Mesothelial cell of epicardium (in vitro differentiated cells): ENCODE data around the gene PRLH. TPM values are rescaled to one million over a fixed set of nuclear protein-coding genes. Genes with fewer than 3 reads are reported as not detected.

Experiments
- DNase-seq, 2 experiments: peaks; one replicate each; pipeline ENCODE4 v3.0.0; 2021; ENCODE audit warnings: low spot score in 2 of 2; ENCODE audit not compliant: unreplicated experiment in 2 of 2
- H3K27ac Mint-ChIP-seq: 2 replicates; pipeline ENCODE4 v1.8.0; 2021; ENCODE audit warnings: mixed read lengths
- H3K27me3 Mint-ChIP-seq: 2 replicates; pipeline ENCODE4 v1.8.0; 2021; ENCODE audit warnings: low read depth, mixed read lengths
- H3K36me3 Mint-ChIP-seq: 2 replicates; pipeline ENCODE4 v1.8.0; 2021; ENCODE audit warnings: mixed read lengths
- H3K4me1 Mint-ChIP-seq: 2 replicates; pipeline ENCODE4 v1.8.0; 2021; ENCODE audit warnings: mixed read lengths
- H3K4me3 Mint-ChIP-seq: 2 replicates; pipeline ENCODE4 v1.8.0; 2021; ENCODE audit warnings: mild to moderate bottlenecking, moderate library complexity, mixed read lengths
- H3K9me3 Mint-ChIP-seq: 2 replicates; pipeline ENCODE4 v1.8.0; 2021; ENCODE audit warnings: mixed read lengths
- total RNA-seq: library from RNA; stranded (reverse); gene quantifications from 3 replicates; pipeline ENCODE4 v1.2.1, GENCODE V29; 2021
- TF ChIP-seq, protein P1 (sequence below): fragments of 200-600 bp; sonication (generic); IDR thresholded peaks from one replicate; pipeline ENCODE4 v1.5.0; 2021; ENCODE audit warnings: antibody characterized with exemption; ENCODE audit not compliant: unreplicated experiment

PRLH gene
- total RNA-seq, 1 donor from 2014 or later: not detected

DNA sequence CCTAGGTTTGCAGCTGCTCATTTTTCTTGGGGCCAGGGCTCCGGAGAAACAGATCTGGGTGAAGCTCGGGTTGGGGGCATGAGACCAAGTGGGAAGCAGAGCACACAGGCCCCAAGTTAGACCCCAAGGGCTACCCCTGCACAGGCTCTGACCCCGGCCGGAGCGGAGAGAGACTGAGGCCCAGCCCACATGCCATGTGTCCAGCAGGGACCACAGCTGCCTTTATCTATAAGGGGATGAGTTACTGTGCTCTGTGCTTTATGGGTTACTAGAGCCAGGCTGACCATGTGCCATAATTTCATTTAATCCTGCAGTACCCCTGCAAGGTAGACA is 30.3 kb upstream of the PRLH start:
- Mint-ChIP-seq H3K27ac (no peak overlapping the region), H3K36me3 (no peaks in the 10 kb centered on the region), H3K27me3 (no peaks in the 10 kb centered on the region), H3K4me3 (no peak overlapping the region), H3K4me1 (peaks cover 11% of the 10 kb centered on the region), H3K9me3 (no peaks in the 10 kb centered on the region)
- TF ChIP-seq, protein P1, sequence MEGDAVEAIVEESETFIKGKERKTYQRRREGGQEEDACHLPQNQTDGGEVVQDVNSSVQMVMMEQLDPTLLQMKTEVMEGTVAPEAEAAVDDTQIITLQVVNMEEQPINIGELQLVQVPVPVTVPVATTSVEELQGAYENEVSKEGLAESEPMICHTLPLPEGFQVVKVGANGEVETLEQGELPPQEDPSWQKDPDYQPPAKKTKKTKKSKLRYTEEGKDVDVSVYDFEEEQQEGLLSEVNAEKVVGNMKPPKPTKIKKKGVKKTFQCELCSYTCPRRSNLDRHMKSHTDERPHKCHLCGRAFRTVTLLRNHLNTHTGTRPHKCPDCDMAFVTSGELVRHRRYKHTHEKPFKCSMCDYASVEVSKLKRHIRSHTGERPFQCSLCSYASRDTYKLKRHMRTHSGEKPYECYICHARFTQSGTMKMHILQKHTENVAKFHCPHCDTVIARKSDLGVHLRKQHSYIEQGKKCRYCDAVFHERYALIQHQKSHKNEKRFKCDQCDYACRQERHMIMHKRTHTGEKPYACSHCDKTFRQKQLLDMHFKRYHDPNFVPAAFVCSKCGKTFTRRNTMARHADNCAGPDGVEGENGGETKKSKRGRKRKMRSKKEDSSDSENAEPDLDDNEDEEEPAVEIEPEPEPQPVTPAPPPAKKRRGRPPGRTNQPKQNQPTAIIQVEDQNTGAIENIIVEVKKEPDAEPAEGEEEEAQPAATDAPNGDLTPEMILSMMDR: no peak
- DNase-seq: no peak

DNA sequence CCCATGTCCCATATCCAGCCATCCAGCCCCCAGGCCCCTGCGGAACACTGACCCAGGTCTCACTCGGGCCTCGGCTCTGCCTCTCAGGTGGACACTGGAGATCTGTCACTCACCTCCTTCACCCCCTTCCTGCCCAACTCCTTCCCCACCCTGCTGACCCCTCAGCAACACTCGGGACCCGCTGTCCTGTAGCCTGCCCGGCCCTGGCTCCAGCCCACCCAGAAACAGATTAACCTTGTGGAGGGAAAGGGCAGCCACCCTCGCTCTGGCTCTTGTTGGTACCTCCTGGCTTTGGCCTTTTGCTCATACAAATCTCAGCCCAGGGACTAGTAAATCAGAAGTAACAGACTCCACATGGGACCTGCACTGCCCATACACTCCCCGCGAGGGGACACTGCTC is 29.8 kb upstream of the PRLH start:
- Mint-ChIP-seq H3K9me3 (peaks cover 2% of the 10 kb centered on the region), H3K27me3 (no peaks in the 10 kb centered on the region)

DNA sequence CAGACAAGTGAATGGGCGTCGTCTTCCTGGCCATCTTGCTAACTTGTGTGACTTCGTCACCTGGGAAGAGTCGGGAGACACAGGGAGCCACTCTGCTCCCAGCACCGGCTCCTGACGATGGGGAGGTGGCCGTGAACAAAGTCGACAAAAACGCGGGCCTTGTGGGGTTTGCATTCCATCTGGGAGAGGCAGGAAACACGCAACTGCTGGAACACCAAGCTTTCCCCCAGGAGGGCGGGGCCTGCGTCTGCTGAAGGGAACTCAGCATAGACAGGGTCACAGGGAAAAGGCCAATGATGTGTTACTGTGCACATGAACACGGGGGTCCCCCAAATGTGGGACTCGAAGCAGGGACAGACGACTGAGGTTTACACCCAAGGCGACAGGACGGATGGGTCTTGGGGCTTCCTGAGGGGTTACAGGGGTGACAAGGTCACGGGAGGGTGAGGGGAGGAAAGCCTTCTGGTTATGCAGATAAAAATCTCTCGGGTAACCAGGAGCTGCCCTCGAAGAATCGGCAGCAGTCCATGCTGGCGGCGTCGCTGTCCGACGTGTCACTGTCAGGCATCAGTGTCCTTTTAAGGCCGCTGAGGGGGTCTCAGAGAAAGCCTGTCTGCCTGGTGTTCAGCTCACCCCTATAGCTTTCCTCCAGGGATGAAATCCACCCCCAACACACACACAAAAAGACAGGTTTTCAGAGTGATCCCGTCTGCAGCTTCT is 28.2 kb upstream of the PRLH start:
- H3K4me3 Mint-ChIP-seq: no peak overlapping the region
- H3K4me1 Mint-ChIP-seq: no peaks in the 10 kb centered on the region
- peaks cover 4% of the 10 kb centered on the region for H3K9me3 Mint-ChIP-seq
- no peak overlapping the region for H3K27ac Mint-ChIP-seq
- TF ChIP-seq, protein P1: no peak
- DNase-seq: no peak
- H3K27me3 Mint-ChIP-seq: no peaks in the 10 kb centered on the region
- peaks cover 3% of the 10 kb centered on the region for H3K36me3 Mint-ChIP-seq

More for the DNA sequence above, 29.8 kb upstream of the PRLH start:
- Mint-ChIP-seq H3K4me3 (no peak overlapping the region), H3K36me3 (peaks cover 2% of the 10 kb centered on the region), H3K27ac (no peak overlapping the region), H3K4me1 (peaks cover 11% of the 10 kb centered on the region)
- DNase-seq: no peak
- TF ChIP-seq, protein P1: no peak

DNA sequence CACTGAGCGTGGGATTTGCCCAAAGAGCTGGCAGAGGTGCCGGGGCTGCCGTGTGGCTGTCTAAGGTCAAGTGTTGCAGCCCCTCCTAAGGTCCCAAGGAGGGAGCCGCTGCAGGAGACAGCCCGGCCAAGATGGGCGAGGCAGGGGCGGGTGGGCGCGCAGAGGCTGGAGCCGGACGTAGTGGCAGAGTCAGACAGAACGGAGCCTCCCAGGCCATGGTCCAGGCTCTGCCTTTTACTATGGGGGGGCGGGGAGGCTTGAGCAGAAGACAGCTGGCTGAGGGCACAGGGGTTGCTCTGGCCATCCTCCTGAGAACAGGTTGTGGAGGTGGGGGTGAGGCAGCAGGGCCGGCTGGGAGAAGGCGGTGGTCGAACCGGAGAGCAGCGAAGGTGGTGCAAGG is 27.5 kb upstream of the PRLH start:
- H3K36me3 Mint-ChIP-seq: peaks cover 3% of the 10 kb centered on the region
- H3K27me3 Mint-ChIP-seq: no peaks in the 10 kb centered on the region
- H3K4me1 Mint-ChIP-seq: no peaks in the 10 kb centered on the region
- no peak for DNase-seq
- no peak overlapping the region for H3K4me3 Mint-ChIP-seq
- peaks cover 4% of the 10 kb centered on the region for H3K9me3 Mint-ChIP-seq
- TF ChIP-seq, protein P1: no peak
- no peak overlapping the region for H3K27ac Mint-ChIP-seq

DNA sequence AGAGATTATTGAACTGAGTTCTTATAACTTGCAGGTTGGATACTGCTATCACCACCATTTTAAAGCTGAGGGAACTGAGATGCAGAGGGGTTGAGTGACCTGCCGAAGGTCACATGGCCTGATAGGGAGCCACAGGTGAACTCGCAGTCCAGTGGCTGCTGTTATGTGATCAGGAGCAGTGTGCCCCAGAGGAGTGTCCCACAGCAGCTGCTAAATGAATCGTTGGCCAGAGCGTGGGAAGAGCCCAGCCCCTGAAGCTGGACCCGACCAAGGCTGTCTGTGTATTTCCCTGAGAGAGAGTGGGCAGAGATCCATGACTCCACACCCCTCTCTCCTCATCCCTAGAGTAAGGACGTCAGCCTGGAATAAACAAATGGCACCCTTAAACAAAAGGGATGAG is 26.7 kb upstream of the PRLH start:
- Mint-ChIP-seq H3K36me3 (peaks cover 3% of the 10 kb centered on the region), H3K4me3 (no peak overlapping the region), H3K9me3 (peaks cover 4% of the 10 kb centered on the region), H3K4me1 (no peaks in the 10 kb centered on the region), H3K27ac (no peak overlapping the region), H3K27me3 (no peaks in the 10 kb centered on the region)
- DNase-seq: no peak
- TF ChIP-seq, protein P1: no peak

DNA sequence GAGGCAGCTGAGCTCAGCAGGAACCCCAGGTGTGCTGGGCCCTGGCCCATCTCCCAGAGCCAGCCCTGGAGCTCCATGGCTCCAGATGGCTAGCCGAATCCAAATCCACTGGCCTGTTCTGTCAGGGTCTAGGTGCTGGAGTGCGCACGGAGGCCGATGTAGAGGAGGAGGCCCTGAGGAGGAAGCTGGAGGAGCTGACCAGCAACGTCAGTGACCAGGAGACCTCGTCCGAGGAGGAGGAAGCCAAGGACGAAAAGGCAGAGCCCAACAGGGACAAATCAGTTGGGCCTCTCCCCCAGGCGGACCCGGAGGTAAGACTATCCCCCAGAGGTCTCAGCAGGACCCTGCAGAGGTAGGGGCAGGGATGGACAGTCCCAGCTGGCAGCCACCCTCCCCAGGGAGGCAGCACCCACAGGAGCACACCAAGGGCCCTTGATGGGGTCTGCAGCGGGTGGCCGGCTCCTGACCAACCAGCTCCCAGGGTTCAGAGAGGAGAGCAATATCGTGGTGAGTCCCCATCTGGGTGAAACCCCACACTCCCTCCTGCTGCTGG is 26.1 kb upstream of the PRLH start:
- H3K27ac Mint-ChIP-seq: no peak overlapping the region
- no peaks in the 10 kb centered on the region for H3K4me1 Mint-ChIP-seq
- no peak overlapping the region for H3K4me3 Mint-ChIP-seq
- no peaks in the 10 kb centered on the region for H3K27me3 Mint-ChIP-seq
- DNase-seq: no peak
- TF ChIP-seq, protein P1: no peak
- peaks cover 3% of the 10 kb centered on the region for H3K36me3 Mint-ChIP-seq
- peaks cover 4% of the 10 kb centered on the region for H3K9me3 Mint-ChIP-seq
